ENCODE results near the gene ATP13A4. TPM values are rescaled to one million over a fixed set of nuclear protein-coding genes. Genes with fewer than 3 reads are reported as not detected.

ATP13A4 gene
- polyA plus RNA-seq, 1 donor from 2014 or later, result 6.2 TPM

DNA sequence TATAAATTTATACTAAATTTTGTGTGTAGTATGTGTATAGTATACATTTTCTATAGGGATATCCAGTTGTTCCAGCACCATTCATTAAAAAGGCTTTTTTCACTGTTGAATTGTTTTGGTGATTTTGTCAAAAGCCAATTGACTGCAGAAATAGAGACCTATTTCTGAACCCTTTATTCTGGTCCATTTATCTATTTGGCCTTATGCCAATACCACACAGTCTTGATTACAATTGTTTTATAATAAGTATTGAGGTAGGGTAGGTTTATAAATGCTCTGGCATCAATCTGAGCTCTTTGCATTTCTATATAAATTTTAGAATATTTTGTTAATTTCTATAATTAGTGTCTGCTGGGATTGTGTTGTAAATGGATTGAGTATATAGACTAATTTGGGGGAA, 31.8 kb upstream of the ATP13A4 start:
- H3K4me3 ChIP-seq (ENCODE audit: low read length), result no peak overlapping the region
- no peak overlapping the region for H3K27ac ChIP-seq (ENCODE audit: low read length)
- TF ChIP-seq, protein P1, sequence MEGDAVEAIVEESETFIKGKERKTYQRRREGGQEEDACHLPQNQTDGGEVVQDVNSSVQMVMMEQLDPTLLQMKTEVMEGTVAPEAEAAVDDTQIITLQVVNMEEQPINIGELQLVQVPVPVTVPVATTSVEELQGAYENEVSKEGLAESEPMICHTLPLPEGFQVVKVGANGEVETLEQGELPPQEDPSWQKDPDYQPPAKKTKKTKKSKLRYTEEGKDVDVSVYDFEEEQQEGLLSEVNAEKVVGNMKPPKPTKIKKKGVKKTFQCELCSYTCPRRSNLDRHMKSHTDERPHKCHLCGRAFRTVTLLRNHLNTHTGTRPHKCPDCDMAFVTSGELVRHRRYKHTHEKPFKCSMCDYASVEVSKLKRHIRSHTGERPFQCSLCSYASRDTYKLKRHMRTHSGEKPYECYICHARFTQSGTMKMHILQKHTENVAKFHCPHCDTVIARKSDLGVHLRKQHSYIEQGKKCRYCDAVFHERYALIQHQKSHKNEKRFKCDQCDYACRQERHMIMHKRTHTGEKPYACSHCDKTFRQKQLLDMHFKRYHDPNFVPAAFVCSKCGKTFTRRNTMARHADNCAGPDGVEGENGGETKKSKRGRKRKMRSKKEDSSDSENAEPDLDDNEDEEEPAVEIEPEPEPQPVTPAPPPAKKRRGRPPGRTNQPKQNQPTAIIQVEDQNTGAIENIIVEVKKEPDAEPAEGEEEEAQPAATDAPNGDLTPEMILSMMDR (IDR thresholded peaks at IDR 0.05; ENCODE audit: poor library complexity, severe bottlenecking), result no peak
- H3K79me2 ChIP-seq (replicated peaks; ENCODE audit: insufficient read depth, low read length), result no peaks in the 10 kb centered on the region
- no peaks in the 10 kb centered on the region for H4K20me1 ChIP-seq (ENCODE audit: insufficient read depth)
- no peak overlapping the region for H3K4me2 ChIP-seq (ENCODE audit: low read length)
- no peaks in the 10 kb centered on the region for H3K9me3 ChIP-seq (ENCODE audit: low read length)
- H2AFZ ChIP-seq (ENCODE audit: low read depth, low read length), result no peak overlapping the region
- H3F3A ChIP-seq (ENCODE audit: insufficient read depth, low read length, poor library complexity, severe bottlenecking), result no peaks in the 10 kb centered on the region
- no peaks in the 10 kb centered on the region for H3K9me2 ChIP-seq (ENCODE audit: insufficient read depth, low read length)
- H3K36me3 ChIP-seq (ENCODE audit: insufficient read depth, low read length), result no peaks in the 10 kb centered on the region
- H3K27me3 ChIP-seq (ENCODE audit: insufficient read depth, low read depth, low read length), result no peaks in the 10 kb centered on the region
- H3K9ac ChIP-seq (ENCODE audit: low read length), result no peak overlapping the region

DNA sequence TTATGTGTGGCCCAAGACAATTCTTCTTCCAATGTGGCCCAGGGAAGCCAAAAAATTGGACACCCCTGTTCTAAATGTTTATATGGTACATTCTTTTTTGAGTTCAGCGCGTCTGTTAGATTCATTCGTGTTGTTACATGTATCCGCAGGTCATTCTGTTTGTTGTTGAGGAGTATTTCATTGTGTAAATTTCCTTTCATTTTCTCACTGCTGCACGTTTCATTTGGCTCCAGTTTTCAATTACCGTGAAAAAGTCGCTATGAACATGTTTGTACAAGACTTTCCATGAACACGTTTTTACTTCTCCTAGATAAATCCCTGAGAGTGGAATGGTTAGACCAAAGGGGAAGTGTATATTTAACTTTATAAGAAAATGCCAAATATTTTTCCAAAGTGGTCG, 30.8 kb upstream of the ATP13A4 start:
- Histone ChIP-seq H3K79me2 (replicated peaks; ENCODE audit: insufficient read depth, low read length) (no peaks in the 10 kb centered on the region), H3K9me3 (ENCODE audit: low read length) (no peaks in the 10 kb centered on the region), H3F3A (ENCODE audit: insufficient read depth, low read length, poor library complexity, severe bottlenecking) (no peaks in the 10 kb centered on the region), H2AFZ (ENCODE audit: low read depth, low read length) (no peak overlapping the region), H4K20me1 (ENCODE audit: insufficient read depth) (no peaks in the 10 kb centered on the region), H3K4me2 (ENCODE audit: low read length) (no peak overlapping the region), H3K27ac (ENCODE audit: low read length) (no peak overlapping the region), H3K4me3 (ENCODE audit: low read length) (no peak overlapping the region), H3K9ac (ENCODE audit: low read length) (no peak overlapping the region), H3K27me3 (ENCODE audit: insufficient read depth, low read depth, low read length) (no peaks in the 10 kb centered on the region), H3K9me2 (ENCODE audit: insufficient read depth, low read length) (no peaks in the 10 kb centered on the region), H3K36me3 (ENCODE audit: insufficient read depth, low read length) (no peaks in the 10 kb centered on the region)
- TF ChIP-seq EZH2 (IDR thresholded peaks at IDR 0.05; ENCODE audit: borderline replicate concordance, insufficient read depth, low read length, poor library complexity, severe bottlenecking) (no peak), EP300 (conservative IDR thresholded peaks at IDR 0.05; ENCODE audit: poor library complexity, severe bottlenecking) (no peak), RAD21 (conservative IDR thresholded peaks at IDR 0.05) (no peak), MXI1 (conservative IDR thresholded peaks at IDR 0.05; ENCODE audit: poor library complexity, severe bottlenecking) (no peak), SMC3 (conservative IDR thresholded peaks at IDR 0.05; ENCODE audit: poor library complexity) (no peak), POLR2AphosphoS5 (IDR thresholded peaks at IDR 0.05) (no peak), TAF1 (IDR thresholded peaks at IDR 0.05; ENCODE audit: low read depth) (no peak)
- TF ChIP-seq, protein P2, sequence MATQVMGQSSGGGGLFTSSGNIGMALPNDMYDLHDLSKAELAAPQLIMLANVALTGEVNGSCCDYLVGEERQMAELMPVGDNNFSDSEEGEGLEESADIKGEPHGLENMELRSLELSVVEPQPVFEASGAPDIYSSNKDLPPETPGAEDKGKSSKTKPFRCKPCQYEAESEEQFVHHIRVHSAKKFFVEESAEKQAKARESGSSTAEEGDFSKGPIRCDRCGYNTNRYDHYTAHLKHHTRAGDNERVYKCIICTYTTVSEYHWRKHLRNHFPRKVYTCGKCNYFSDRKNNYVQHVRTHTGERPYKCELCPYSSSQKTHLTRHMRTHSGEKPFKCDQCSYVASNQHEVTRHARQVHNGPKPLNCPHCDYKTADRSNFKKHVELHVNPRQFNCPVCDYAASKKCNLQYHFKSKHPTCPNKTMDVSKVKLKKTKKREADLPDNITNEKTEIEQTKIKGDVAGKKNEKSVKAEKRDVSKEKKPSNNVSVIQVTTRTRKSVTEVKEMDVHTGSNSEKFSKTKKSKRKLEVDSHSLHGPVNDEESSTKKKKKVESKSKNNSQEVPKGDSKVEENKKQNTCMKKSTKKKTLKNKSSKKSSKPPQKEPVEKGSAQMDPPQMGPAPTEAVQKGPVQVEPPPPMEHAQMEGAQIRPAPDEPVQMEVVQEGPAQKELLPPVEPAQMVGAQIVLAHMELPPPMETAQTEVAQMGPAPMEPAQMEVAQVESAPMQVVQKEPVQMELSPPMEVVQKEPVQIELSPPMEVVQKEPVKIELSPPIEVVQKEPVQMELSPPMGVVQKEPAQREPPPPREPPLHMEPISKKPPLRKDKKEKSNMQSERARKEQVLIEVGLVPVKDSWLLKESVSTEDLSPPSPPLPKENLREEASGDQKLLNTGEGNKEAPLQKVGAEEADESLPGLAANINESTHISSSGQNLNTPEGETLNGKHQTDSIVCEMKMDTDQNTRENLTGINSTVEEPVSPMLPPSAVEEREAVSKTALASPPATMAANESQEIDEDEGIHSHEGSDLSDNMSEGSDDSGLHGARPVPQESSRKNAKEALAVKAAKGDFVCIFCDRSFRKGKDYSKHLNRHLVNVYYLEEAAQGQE (IDR thresholded peaks at IDR 0.05; ENCODE audit: borderline replicate concordance), result no peak
- TF ChIP-seq, protein P1 (IDR thresholded peaks at IDR 0.05; ENCODE audit: poor library complexity, severe bottlenecking), result no peak
